Lower leg skin (tissue), 4 donors: ENCODE data around the gene NAT8L. TPM values are rescaled to one million over a fixed set of nuclear protein-coding genes. Genes with fewer than 3 reads are reported as not detected.

Source experiments
- DNase-seq, 2 donors: peaks; one replicate each; pipeline ENCODE4 v3.0.0-alpha.2; 2019; ENCODE audit warnings: low spot score in 2 of 2
- H3K4me3 ChIP-seq: fragments of 200-600 bp; sonication (generic); 2 replicates; pipeline ENCODE4 v1.5.1; 2017; ENCODE audit warnings: mild to moderate bottlenecking, low read depth; ENCODE audit not compliant: poor library complexity, severe bottlenecking
- CTCF ChIP-seq, 3 donors: fragments of 450-650 bp; IDR thresholded peaks; one replicate each; pipeline ENCODE4 v1.5.1; 2016; ENCODE audit warnings: antibody characterized with exemption in 3 of 3, mild to moderate bottlenecking in 3 of 3, moderate library complexity in 2 of 3
- POLR2A ChIP-seq, 2 donors: fragments of 450-650 bp; IDR thresholded peaks; one replicate each; pipeline ENCODE4 v1.6.1; 2016 to 2017; ENCODE audit warnings: antibody characterized with exemption in 2 of 2, mild to moderate bottlenecking in 1 of 2, moderate library complexity in 1 of 2
- WGBS, 2 donors: methylation state at CpG; one replicate each; pipeline ENCODE4 v1.1.5; 2018; 5-methylcytosine and 5-hydroxymethylcytosine counted together
- intact Hi-C: fragments of 100-400 bp; cut with DNase I; formaldehyde crosslinking; loops from one replicate; pipeline ENCODE4 v1.15.0; 2023; ENCODE audit warnings: low total_unique reads
- total RNA-seq, 4 donors: library from RNA; depleted of rRNA; stranded (reverse); fragments of >200 nt; gene quantifications; one replicate each; pipeline ENCODE4 v1.1.0, GENCODE V29; 2016

The NAT8L gene
- total RNA-seq, 4 donors from 2014 or later, result 0.39 to 1.4 (median 0.97) TPM

GRCh38 chr4:2060611-2061185, 1.6 kb downstream of the NAT8L start:
- TF ChIP-seq CTCF (IDR thresholded peaks at IDR 0.05), result no peak
- TF ChIP-seq POLR2A (IDR thresholded peaks at IDR 0.05), result no peak
- 15 to 32% methylated on average over 34 to 38 of the region's 54 CpGs for WGBS, 2 donors
- no peak overlapping the region for H3K4me3 ChIP-seq
- intact Hi-C loops, result loop anchor here (10.0 kb wide), 1 partner anchor 1554 kb away; no protein-coding TSS in a partner anchor
- no peak for DNase-seq

DNA sequence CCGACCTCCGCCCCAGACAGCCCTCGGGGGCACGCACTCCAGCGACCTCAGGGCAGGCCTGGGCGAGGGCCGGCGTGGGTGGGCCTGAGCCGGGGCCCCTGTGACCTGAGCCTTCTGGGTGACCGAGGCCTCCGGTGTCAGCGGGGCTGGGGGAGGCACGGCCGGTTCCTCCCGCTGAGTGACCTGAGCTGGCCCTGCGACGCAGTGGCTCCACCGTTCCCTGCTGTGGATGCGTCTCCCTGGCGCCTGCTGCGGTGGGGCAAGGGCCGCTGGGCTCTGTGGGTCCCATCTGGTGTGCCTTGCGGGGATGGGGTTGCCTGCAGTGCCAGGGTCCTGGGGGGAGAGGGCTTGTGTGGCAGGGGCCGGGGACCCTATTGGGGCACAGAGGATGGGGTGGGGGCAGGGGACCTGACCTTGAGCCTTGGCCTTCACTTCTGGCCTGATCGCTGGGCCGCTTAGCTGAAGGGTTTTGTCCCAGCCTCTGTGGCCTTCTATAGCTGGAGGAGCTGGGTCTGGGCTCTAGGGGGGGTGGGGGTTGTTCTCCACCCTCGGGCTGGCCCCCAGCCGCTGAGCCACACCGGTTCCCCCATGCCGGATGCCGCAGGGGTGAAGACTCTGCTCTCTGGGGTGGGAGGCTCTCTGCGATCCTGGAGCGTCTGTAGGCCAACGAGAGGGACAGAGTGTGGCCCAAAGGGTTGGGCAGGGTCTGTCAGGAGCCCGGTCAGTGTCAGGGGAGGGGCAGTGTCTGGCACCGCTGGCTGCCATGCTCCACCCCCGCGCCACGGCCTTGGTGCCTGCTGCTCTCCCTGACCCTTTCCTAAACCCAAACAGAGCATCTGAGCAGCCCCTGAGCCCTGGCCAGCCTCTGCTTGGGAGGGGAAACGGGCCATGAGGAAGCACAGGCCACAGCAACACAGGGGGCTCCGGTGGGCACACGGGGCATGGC, 2.3 kb downstream of the NAT8L start:
- H3K4me3 ChIP-seq, result no peak overlapping the region
- intact Hi-C loops, result loop anchor here (10.0 kb wide), 1 partner anchor 1553 kb away; no protein-coding TSS in a partner anchor
- no peak for TF ChIP-seq POLR2A (IDR thresholded peaks at IDR 0.05)
- 68 to 72% methylated on average over 20 to 40 of the region's 42 CpGs for WGBS, 2 donors
- DNase-seq, result no peak

- WGBS, 2 donors, result 85 to 91% methylated on average over 10 to 11 of the region's 11 CpGs
Observed at GRCh38 chr4:2062168-2062807, 3.2 kb downstream of the NAT8L start.

DNA sequence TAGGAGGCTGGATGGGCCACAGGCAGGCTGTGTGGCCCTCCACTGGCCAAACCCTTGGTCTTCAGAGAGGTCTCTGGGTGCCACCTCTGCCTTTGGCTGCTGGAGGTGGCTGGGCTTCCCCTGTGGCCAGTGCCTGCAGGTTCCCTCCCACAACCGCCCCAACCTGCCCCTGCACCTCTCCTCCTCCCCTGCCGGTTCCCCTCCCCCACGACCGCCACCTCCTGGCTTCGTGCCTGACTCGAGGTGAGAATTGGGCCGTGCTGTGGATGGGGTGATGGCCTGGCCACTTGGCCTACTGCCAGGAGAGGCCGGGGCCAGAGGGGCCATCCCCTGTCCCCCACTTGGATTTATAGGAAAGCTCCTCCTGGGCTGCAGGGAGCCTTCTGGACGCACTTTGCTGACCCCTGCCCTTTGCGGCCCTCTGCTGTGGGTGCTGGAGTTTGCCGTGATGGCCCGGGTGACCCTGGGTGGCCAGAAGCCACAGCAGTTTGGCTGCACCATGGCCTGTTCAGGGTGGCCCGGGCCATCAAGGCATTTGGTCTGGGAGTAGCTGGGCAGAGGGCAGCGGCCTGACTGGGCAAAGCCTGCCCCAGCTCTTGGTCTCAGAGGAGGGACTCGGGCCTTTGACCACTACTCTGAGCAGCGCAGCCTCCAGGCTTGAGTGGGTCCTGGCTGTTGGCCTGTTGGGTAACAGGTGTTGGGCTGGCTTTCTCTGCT, 3.8 kb downstream of the NAT8L start:
- intact Hi-C loops, result loop anchor here (10.0 kb wide), 1 partner anchor 1552 kb away; no protein-coding TSS in a partner anchor
- TF ChIP-seq CTCF (IDR thresholded peaks at IDR 0.05) (no peak), POLR2A (IDR thresholded peaks at IDR 0.05) (no peak)
- 34 to 60% methylated on average over 8 to 14 of the region's 16 CpGs for WGBS, 2 donors
- H3K4me3 ChIP-seq, result no peak overlapping the region
- DNase-seq, result no peak

More at GRCh38 chr4:2062168-2062807, 3.2 kb downstream of the NAT8L start:
- no peak overlapping the region for H3K4me3 ChIP-seq
- no peak for TF ChIP-seq POLR2A (IDR thresholded peaks at IDR 0.05)
- no peak for DNase-seq
- intact Hi-C loops, result loop anchor here (10.0 kb wide), 1 partner anchor 1553 kb away; no protein-coding TSS in a partner anchor

DNA sequence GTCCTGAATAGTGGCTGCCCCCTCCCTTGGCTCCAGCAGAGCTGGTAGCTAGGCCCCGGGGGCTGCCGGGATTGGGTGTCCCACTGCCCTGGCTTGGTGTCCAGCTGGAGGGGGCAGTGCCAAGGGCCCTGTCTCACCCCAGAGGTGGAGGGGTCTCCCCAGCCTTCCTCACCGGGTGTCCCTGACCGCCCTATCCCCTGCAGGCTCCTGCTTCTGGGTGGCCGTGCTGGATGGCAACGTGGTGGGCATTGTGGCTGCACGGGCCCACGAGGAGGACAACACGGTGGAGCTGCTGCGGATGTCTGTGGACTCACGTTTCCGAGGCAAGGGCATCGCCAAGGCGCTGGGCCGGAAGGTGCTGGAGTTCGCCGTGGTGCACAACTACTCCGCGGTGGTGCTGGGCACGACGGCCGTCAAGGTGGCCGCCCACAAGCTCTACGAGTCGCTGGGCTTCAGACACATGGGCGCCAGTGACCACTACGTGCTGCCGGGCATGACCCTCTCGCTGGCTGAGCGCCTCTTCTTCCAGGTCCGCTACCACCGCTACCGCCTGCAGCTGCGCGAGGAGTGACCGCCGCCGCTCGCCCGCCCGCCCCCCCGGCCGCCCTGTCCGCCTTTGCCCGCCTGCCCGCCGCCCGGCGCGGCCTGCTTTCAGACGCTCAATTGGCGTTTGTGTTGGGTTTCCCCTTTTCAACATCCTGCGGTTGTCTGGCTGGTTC, 4.6 kb downstream of the NAT8L start:
- no peak for DNase-seq
- no peak overlapping the region for H3K4me3 ChIP-seq
- WGBS, 2 donors, result 89 to 92% methylated on average over 47 to 51 of the region's 53 CpGs
- TF ChIP-seq CTCF (IDR thresholded peaks at IDR 0.05) (no peak), POLR2A (IDR thresholded peaks at IDR 0.05) (no peak)
- intact Hi-C loops, result loop anchor here (10.0 kb wide), 1 partner anchor 1551 kb away; no protein-coding TSS in a partner anchor
